Mesendoderm (in vitro differentiated cells): ENCODE data around the gene RXRA.

Experiments
- DNase-seq: peaks from one replicate; pipeline ENCODE4 v3.0.0; 2013
- H2AK5ac ChIP-seq: 2 replicates; pipeline ENCODE4 v1.6.1; 2013; ENCODE audit warnings: low read length, inconsistent platforms
- H2BK120ac ChIP-seq: 2 replicates; pipeline ENCODE4 v1.6.1; 2013; ENCODE audit warnings: low read depth, mild to moderate bottlenecking, low read length, moderate library complexity, mixed read lengths
- H2BK15ac ChIP-seq: replicated peaks from 2 replicates; pipeline ENCODE4 v1.6.1; 2013; ENCODE audit warnings: low read depth, mild to moderate bottlenecking, moderate library complexity
- H2BK5ac ChIP-seq: 2 replicates; pipeline ENCODE4 v1.6.1; 2013; ENCODE audit warnings: low read length, inconsistent platforms
- H3K18ac ChIP-seq: 2 replicates; pipeline ENCODE4 v1.6.1; 2013; ENCODE audit warnings: mild to moderate bottlenecking, low read length, mixed read lengths
- H3K23ac ChIP-seq: one replicate; pipeline ENCODE4 v1.6.1; 2013; ENCODE audit warnings: low read length
- H3K27ac ChIP-seq: 2 replicates; pipeline ENCODE4 v1.5.1; 2013; ENCODE audit warnings: low read depth, mild to moderate bottlenecking, inconsistent platforms, low read length, moderate library complexity
- H3K27me3 ChIP-seq: 2 replicates; pipeline ENCODE4 v1.6.1; 2013; ENCODE audit warnings: low read length, control low read depth, mild to moderate bottlenecking, inconsistent platforms; ENCODE audit not compliant: insufficient read depth, poor library complexity
- H3K36me3 ChIP-seq: 2 replicates; pipeline ENCODE4 v1.6.1; 2013; ENCODE audit warnings: low read length, inconsistent platforms; ENCODE audit not compliant: control insufficient read depth, insufficient read depth
- H3K4ac ChIP-seq: one replicate; pipeline ENCODE4 v1.6.1; 2013; ENCODE audit warnings: low read depth, mild to moderate bottlenecking, low read length, moderate library complexity
- H3K4me1 ChIP-seq: 2 replicates; pipeline ENCODE4 v1.6.1; 2013; ENCODE audit warnings: low read depth, low read length, inconsistent platforms; ENCODE audit not compliant: control insufficient read depth
- H3K4me2 ChIP-seq: 2 replicates; pipeline ENCODE4 v1.6.1; 2013; ENCODE audit warnings: low read length
- H3K4me3 ChIP-seq: 2 replicates; pipeline ENCODE4 v1.5.1; 2013; ENCODE audit warnings: mild to moderate bottlenecking, low read length
- H3K56ac ChIP-seq: one replicate; pipeline ENCODE4 v1.6.1; 2013; ENCODE audit warnings: low read length
- H3K79me1 ChIP-seq: 2 replicates; pipeline ENCODE4 v1.6.1; 2013; ENCODE audit warnings: low read length, inconsistent platforms
- H3K79me2 ChIP-seq: 2 replicates; pipeline ENCODE4 v1.6.1; 2013; ENCODE audit warnings: mild to moderate bottlenecking, low read length; ENCODE audit not compliant: control insufficient read depth, insufficient read depth
- H3K9ac ChIP-seq: 2 replicates; pipeline ENCODE4 v1.6.1; 2013; ENCODE audit warnings: low read length, inconsistent platforms
- H4K5ac ChIP-seq: one replicate; pipeline ENCODE4 v1.6.1; 2013; ENCODE audit warnings: low read length
- H4K8ac ChIP-seq: one replicate; pipeline ENCODE4 v1.6.1; 2013; ENCODE audit warnings: low read depth, mild to moderate bottlenecking, control low read depth, low read length, moderate library complexity
- WGBS: extraction: QIAGEN DNeasy Blood & Tissue Kit; methylation state at CpG from one replicate; pipeline ENCODE4 v1.1.7; 2013; ENCODE audit warnings: low lambda C conversion rate, missing lambda C conversion rate; ENCODE audit not compliant: insufficient coverage; ENCODE audit errors: extremely low coverage; 5-methylcytosine and 5-hydroxymethylcytosine counted together

RXRA gene

GRCh38 chr9:134468358-134468757 is 142.1 kb downstream of the RXRA start:
- Histone ChIP-seq H2BK15ac (no peak overlapping the region), H2BK5ac (no peak overlapping the region), H4K5ac (no peak overlapping the region), H3K4me3 (no peak overlapping the region), H2AK5ac (no peak overlapping the region), H3K27ac (no peak overlapping the region), H3K79me1 (no peaks in the 10 kb centered on the region), H3K23ac (no peak overlapping the region), H3K4me1 (no peaks in the 10 kb centered on the region), H3K36me3 (no peaks in the 10 kb centered on the region), H3K4ac (no peak overlapping the region), H4K8ac (no peak overlapping the region), H3K9ac (no peak overlapping the region), H2BK120ac (no peak overlapping the region), H3K56ac (no peak overlapping the region), H3K4me2 (no peak overlapping the region), H3K27me3 (no peaks in the 10 kb centered on the region), H3K79me2 (no peaks in the 10 kb centered on the region), H3K18ac (no peak overlapping the region)
- no peak for DNase-seq
- no CpG with 5 or more reads among the region's 9 CpGs for WGBS

- H3K27me3 ChIP-seq: no peaks in the 10 kb centered on the region
- no peak overlapping the region for H3K4me3 ChIP-seq
- no CpG with 5 or more reads among the region's 22 CpGs for WGBS
- no peak overlapping the region for H4K8ac ChIP-seq
- no peaks in the 10 kb centered on the region for H3K36me3 ChIP-seq
- H3K56ac ChIP-seq: no peak overlapping the region
- no peak overlapping the region for H3K9ac ChIP-seq
- peak; percentile 45 for DNase-seq
- H3K27ac ChIP-seq: no peak overlapping the region
- H3K4me1 ChIP-seq: no peaks in the 10 kb centered on the region
- no peak overlapping the region for H2BK5ac ChIP-seq
- no peak overlapping the region for H3K18ac ChIP-seq
- H2AK5ac ChIP-seq: no peak overlapping the region
- no peak overlapping the region for H3K23ac ChIP-seq
- H4K5ac ChIP-seq: no peak overlapping the region
- H3K4ac ChIP-seq: no peak overlapping the region
- H2BK15ac ChIP-seq: no peak overlapping the region
- no peaks in the 10 kb centered on the region for H3K79me2 ChIP-seq
- H3K79me1 ChIP-seq: no peaks in the 10 kb centered on the region
- no peak overlapping the region for H2BK120ac ChIP-seq
- H3K4me2 ChIP-seq: no peak overlapping the region
Observed at GRCh38 chr9:134469041-134469875, 143.0 kb downstream of the RXRA start.

GRCh38 chr9:134472256-134472655 is 146.0 kb downstream of the RXRA start:
- no peak overlapping the region for H3K27ac ChIP-seq
- no peaks in the 10 kb centered on the region for H3K36me3 ChIP-seq
- H3K4ac ChIP-seq: no peak overlapping the region
- no peak overlapping the region for H2BK120ac ChIP-seq
- H4K8ac ChIP-seq: no peak overlapping the region
- no peak overlapping the region for H2BK5ac ChIP-seq
- DNase-seq: no peak
- no peak overlapping the region for H3K4me3 ChIP-seq
- H2AK5ac ChIP-seq: no peak overlapping the region
- no peak overlapping the region for H4K5ac ChIP-seq
- H3K79me2 ChIP-seq: no peaks in the 10 kb centered on the region
- no peak overlapping the region for H3K9ac ChIP-seq
- no peak overlapping the region for H3K56ac ChIP-seq
- no peak overlapping the region for H3K4me2 ChIP-seq
- H2BK15ac ChIP-seq: no peak overlapping the region
- H3K27me3 ChIP-seq: no peaks in the 10 kb centered on the region
- no peaks in the 10 kb centered on the region for H3K4me1 ChIP-seq
- H3K79me1 ChIP-seq: no peaks in the 10 kb centered on the region
- H3K23ac ChIP-seq: no peak overlapping the region
- no peak overlapping the region for H3K18ac ChIP-seq
- WGBS: no CpG with 5 or more reads among the region's 6 CpGs

GRCh38 chr9:134473141-134474054 is 147.1 kb downstream of the RXRA start:
- Histone ChIP-seq H4K8ac (no peak overlapping the region), H4K5ac (no peak overlapping the region), H3K79me2 (no peaks in the 10 kb centered on the region), H3K9ac (no peak overlapping the region), H2AK5ac (no peak overlapping the region), H3K36me3 (no peaks in the 10 kb centered on the region), H2BK15ac (no peak overlapping the region), H3K4ac (no peak overlapping the region), H3K23ac (no peak overlapping the region), H2BK5ac (no peak overlapping the region), H3K56ac (no peak overlapping the region), H3K18ac (no peak overlapping the region), H3K27ac (no peak overlapping the region), H3K4me3 (no peak overlapping the region), H3K27me3 (no peaks in the 10 kb centered on the region), H3K4me1 (no peaks in the 10 kb centered on the region), H3K4me2 (no peak overlapping the region), H2BK120ac (no peak overlapping the region), H3K79me1 (no peaks in the 10 kb centered on the region)
- no peak for DNase-seq
- WGBS: no CpG with 5 or more reads among the region's 26 CpGs

- Histone ChIP-seq H2BK5ac (no peak overlapping the region), H3K27ac (no peak overlapping the region)
- WGBS: no CpG with 5 or more reads among the region's 7 CpGs
Observed at GRCh38 chr9:134474055-134474370, 147.8 kb downstream of the RXRA start.

More at GRCh38 chr9:134474055-134474370, 147.8 kb downstream of the RXRA start:
- H3K4ac ChIP-seq: no peak overlapping the region
- H3K23ac ChIP-seq: no peak overlapping the region
- H4K8ac ChIP-seq: no peak overlapping the region
- H3K4me1 ChIP-seq: no peaks in the 10 kb centered on the region
- H3K4me3 ChIP-seq: no peak overlapping the region
- no peaks in the 10 kb centered on the region for H3K79me2 ChIP-seq
- DNase-seq: no peak
- no peak overlapping the region for H4K5ac ChIP-seq
- H3K9ac ChIP-seq: no peak overlapping the region
- H2AK5ac ChIP-seq: no peak overlapping the region
- no peaks in the 10 kb centered on the region for H3K36me3 ChIP-seq
- H3K18ac ChIP-seq: no peak overlapping the region
- H3K27me3 ChIP-seq: no peaks in the 10 kb centered on the region
- H3K56ac ChIP-seq: no peak overlapping the region
- no peak overlapping the region for H2BK15ac ChIP-seq
- H2BK120ac ChIP-seq: no peak overlapping the region
- no peak overlapping the region for H3K4me2 ChIP-seq
- no peaks in the 10 kb centered on the region for H3K79me1 ChIP-seq
